ENCODE results near the gene SPATA18.
"Not testable (repeated sequence)": the region's sequence is repeated elsewhere in the genome, so short reads cannot be mapped to it uniquely, and the experiment has no call there.

SPATA18 gene

DNA sequence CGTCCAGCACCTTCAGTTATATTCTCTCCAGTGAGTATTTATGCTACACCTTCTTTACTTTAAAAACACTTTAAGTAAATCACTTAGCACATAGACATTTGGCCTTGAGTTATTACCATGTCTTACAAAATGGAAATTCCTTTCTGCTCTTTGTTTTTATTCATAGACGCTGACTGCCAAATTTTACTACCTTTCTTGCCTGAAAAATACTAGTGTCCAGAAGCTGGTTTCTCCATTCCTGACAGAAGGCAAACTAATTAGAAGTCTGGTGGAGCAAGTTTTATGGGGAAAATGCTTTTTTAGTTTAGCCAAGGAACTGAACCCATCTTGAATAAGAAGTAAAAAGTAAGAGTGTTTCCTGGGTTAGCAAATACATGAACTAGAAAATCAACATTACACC is 65.5 kb downstream of the SPATA18 start:
- Histone ChIP-seq H3K4me1 (ENCODE audit: low read length) (no peaks in the 10 kb centered on the region), H4K20me1 (ENCODE audit: insufficient read depth, low read length) (no peaks in the 10 kb centered on the region), H3K27me3 (ENCODE audit: low read depth, low read length) (peaks cover 2% of the 10 kb centered on the region; the same call in 1 of the 2 replicates), H3K36me3 (replicated peaks; ENCODE audit: low read depth, low read length) (no peaks in the 10 kb centered on the region), H3K4me2 (ENCODE audit: low read length) (no peak overlapping the region), H2AFZ (ENCODE audit: low read depth, low read length) (no peak overlapping the region), H3K9ac (ENCODE audit: low read length) (no peak overlapping the region), H3K27ac (ENCODE audit: low read length) (no peak overlapping the region), H3K4me3 (ENCODE audit: low read length) (no peak overlapping the region), H3K9me3 (ENCODE audit: insufficient read depth, low read length) (no peaks in the 10 kb centered on the region), H3K79me2 (ENCODE audit: low read length) (no peaks in the 10 kb centered on the region)
- no peak for TF ChIP-seq EZH2phosphoT487 (IDR thresholded peaks at IDR 0.05; ENCODE audit: low read depth)
- TF ChIP-seq, protein P1, sequence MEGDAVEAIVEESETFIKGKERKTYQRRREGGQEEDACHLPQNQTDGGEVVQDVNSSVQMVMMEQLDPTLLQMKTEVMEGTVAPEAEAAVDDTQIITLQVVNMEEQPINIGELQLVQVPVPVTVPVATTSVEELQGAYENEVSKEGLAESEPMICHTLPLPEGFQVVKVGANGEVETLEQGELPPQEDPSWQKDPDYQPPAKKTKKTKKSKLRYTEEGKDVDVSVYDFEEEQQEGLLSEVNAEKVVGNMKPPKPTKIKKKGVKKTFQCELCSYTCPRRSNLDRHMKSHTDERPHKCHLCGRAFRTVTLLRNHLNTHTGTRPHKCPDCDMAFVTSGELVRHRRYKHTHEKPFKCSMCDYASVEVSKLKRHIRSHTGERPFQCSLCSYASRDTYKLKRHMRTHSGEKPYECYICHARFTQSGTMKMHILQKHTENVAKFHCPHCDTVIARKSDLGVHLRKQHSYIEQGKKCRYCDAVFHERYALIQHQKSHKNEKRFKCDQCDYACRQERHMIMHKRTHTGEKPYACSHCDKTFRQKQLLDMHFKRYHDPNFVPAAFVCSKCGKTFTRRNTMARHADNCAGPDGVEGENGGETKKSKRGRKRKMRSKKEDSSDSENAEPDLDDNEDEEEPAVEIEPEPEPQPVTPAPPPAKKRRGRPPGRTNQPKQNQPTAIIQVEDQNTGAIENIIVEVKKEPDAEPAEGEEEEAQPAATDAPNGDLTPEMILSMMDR (IDR thresholded peaks at IDR 0.05; ENCODE audit: low read depth, low read length): no peak

DNA sequence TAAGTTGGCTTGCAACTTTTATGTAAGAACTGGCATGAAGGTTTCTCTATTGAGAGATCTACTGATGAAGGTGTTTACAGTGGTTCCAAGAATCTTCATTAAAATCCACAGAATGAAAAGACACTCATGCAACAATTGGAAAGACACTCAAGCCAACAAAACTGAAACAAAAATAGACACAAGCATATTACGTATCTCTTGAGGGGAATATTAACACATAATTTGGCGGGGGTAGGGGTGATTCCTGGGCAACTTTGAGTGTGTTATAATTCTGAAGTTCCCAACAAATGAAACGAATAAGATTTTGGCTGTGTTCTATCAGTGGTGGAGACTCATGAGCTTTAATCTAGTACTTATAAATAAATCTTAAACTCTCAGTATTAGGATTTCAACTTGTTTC is 75.1 kb downstream of the SPATA18 start:
- H3K79me2 ChIP-seq (ENCODE audit: low read length): no peaks in the 10 kb centered on the region
- TF ChIP-seq EZH2phosphoT487 (IDR thresholded peaks at IDR 0.05; ENCODE audit: low read depth): no peak
- TF ChIP-seq, protein P1 (IDR thresholded peaks at IDR 0.05; ENCODE audit: low read depth, low read length): no peak
- H3K4me2 ChIP-seq (ENCODE audit: low read length): no peak overlapping the region
- no peaks in the 10 kb centered on the region for H3K36me3 ChIP-seq (replicated peaks; ENCODE audit: low read depth, low read length)
- no peak overlapping the region for H3K4me3 ChIP-seq (ENCODE audit: low read length)
- no peaks in the 10 kb centered on the region for H3K4me1 ChIP-seq (ENCODE audit: low read length)
- no peak overlapping the region for H2AFZ ChIP-seq (ENCODE audit: low read depth, low read length)
- H3K9ac ChIP-seq (ENCODE audit: low read length): no peak overlapping the region
- H3K27ac ChIP-seq (ENCODE audit: low read length): no peak overlapping the region
- H4K20me1 ChIP-seq (ENCODE audit: insufficient read depth, low read length): no peaks in the 10 kb centered on the region
- no peaks in the 10 kb centered on the region for H3K27me3 ChIP-seq (ENCODE audit: low read depth, low read length)
- H3K9me3 ChIP-seq (ENCODE audit: insufficient read depth, low read length): no peaks in the 10 kb centered on the region

DNA sequence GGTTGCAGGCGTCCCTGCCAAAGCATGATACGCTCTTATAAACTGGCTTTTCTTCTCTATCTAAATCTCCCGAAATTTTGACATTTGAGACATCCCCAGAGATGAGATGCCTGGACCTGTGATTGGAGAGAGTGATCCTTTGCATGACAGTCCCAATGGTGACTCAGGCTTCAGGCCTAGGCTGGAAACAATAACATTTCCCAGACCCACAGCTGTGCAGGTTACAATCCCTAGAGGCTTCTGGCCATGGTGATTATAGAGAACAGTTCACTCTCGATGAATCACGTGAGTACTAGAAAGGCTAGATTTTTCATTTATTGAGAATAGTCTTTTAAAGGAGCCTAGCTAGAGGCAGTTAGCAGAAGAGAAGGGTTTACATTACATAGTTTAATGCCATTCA is 75.9 kb downstream of the SPATA18 start:
- Histone ChIP-seq H3K27me3 (ENCODE audit: low read depth, low read length) (no peaks in the 10 kb centered on the region), H3K4me1 (ENCODE audit: low read length) (no peaks in the 10 kb centered on the region), H3K9ac (ENCODE audit: low read length) (no peak overlapping the region), H3K4me3 (ENCODE audit: low read length) (no peak overlapping the region), H2AFZ (ENCODE audit: low read depth, low read length) (no peak overlapping the region), H4K20me1 (ENCODE audit: insufficient read depth, low read length) (no peaks in the 10 kb centered on the region), H3K36me3 (replicated peaks; ENCODE audit: low read depth, low read length) (no peaks in the 10 kb centered on the region), H3K4me2 (ENCODE audit: low read length) (no peak overlapping the region), H3K27ac (ENCODE audit: low read length) (no peak overlapping the region), H3K9me3 (ENCODE audit: insufficient read depth, low read length) (no peaks in the 10 kb centered on the region), H3K79me2 (ENCODE audit: low read length) (no peaks in the 10 kb centered on the region)
- TF ChIP-seq, protein P1 (IDR thresholded peaks at IDR 0.05; ENCODE audit: low read depth, low read length): no peak
- TF ChIP-seq EZH2phosphoT487 (IDR thresholded peaks at IDR 0.05; ENCODE audit: low read depth): no peak

DNA sequence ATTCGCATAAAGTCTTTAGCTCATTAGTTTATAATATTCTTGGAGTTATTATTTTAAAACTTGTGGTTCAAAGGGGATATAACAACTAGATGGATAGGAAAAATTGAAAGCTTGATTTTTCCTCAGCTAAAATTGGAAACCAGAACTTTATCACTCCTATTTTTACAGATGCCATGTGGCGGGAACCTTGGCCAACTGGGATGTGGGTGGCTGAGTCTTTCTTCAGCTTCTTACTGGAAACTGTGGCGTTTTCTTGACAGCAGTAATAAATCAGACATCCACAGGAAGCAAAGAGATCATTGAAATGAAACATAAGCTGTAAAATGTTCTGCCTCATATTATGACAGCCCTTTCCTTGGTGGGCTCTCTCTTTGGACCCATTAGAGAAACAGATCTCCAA is 84.1 kb downstream of the SPATA18 start:
- no peak overlapping the region for H3K27ac ChIP-seq (ENCODE audit: low read length)
- TF ChIP-seq EZH2phosphoT487 (IDR thresholded peaks at IDR 0.05; ENCODE audit: low read depth): no peak
- TF ChIP-seq, protein P1 (IDR thresholded peaks at IDR 0.05; ENCODE audit: low read depth, low read length): no peak

DNA sequence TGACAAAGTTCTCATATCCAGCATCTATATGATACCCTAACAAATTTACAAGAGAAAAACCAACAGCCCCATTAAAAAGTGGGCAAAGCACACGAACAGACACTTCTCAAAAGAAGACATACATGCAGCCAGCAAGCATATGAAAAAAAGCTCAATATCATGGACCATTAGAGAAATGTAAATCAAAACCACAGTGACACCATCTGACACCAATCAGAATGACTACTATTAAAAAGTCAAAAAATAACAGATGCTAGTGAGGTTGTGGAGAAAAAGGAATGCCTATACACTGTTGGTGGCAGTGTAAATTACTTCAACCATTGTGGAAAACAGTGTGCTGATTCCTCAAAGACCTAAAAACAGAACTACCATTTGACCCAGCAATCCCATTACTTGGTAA is 86.0 kb downstream of the SPATA18 start:
- not testable (repeated sequence) for H3K9me3 ChIP-seq (ENCODE audit: insufficient read depth, low read length); H4K20me1 ChIP-seq (ENCODE audit: insufficient read depth, low read length); H3K36me3 ChIP-seq (replicated peaks; ENCODE audit: low read depth, low read length); H3K27me3 ChIP-seq (ENCODE audit: low read depth, low read length); H3K79me2 ChIP-seq (ENCODE audit: low read length); H2AFZ ChIP-seq (ENCODE audit: low read depth, low read length); H3K4me1 ChIP-seq (ENCODE audit: low read length); H3K27ac ChIP-seq (ENCODE audit: low read length); H3K4me3 ChIP-seq (ENCODE audit: low read length); H3K9ac ChIP-seq (ENCODE audit: low read length); H3K4me2 ChIP-seq (ENCODE audit: low read length)

More for the DNA sequence above, 84.1 kb downstream of the SPATA18 start:
- no peak overlapping the region for H3K4me3 ChIP-seq (ENCODE audit: low read length)
- H3K9me3 ChIP-seq (ENCODE audit: insufficient read depth, low read length): no peaks in the 10 kb centered on the region
- no peak overlapping the region for H3K9ac ChIP-seq (ENCODE audit: low read length)
- H3K79me2 ChIP-seq (ENCODE audit: low read length): no peaks in the 10 kb centered on the region
- H4K20me1 ChIP-seq (ENCODE audit: insufficient read depth, low read length): no peaks in the 10 kb centered on the region
- no peaks in the 10 kb centered on the region for H3K4me1 ChIP-seq (ENCODE audit: low read length)
- no peak overlapping the region for H2AFZ ChIP-seq (ENCODE audit: low read depth, low read length)
- H3K27me3 ChIP-seq (ENCODE audit: low read depth, low read length): no peaks in the 10 kb centered on the region
- H3K36me3 ChIP-seq (replicated peaks; ENCODE audit: low read depth, low read length): no peaks in the 10 kb centered on the region
- H3K4me2 ChIP-seq (ENCODE audit: low read length): no peak overlapping the region
